NCI-H2227 treated with DMSO at 0.1 percent for 48 hours (cell line): ENCODE results near the gene PBX1.

Source experiments
- DNase-seq: peaks from one replicate; lab custom pipeline; 2025; lab: John Stamatoyannopoulos, UW

The PBX1 gene

GRCh38 chr1:164823486-164824279, 264.7 kb downstream of the PBX1 start:
- DNase-seq = peak; percentile 26

GRCh38 chr1:164824542-164824941, 265.6 kb downstream of the PBX1 start:
- peak; percentile 33 for DNase-seq

GRCh38 chr1:164830628-164831027, 271.6 kb downstream of the PBX1 start:
- DNase-seq = no peak

GRCh38 chr1:164834641-164835040, 275.7 kb downstream of the PBX1 start:
- DNase-seq = no peak

GRCh38 chr1:164836614-164837018, 277.6 kb downstream of the PBX1 start:
- DNase-seq = peak; percentile 99

- DNase-seq = no peak
Measured at GRCh38 chr1:164838786-164839185, 279.8 kb downstream of the PBX1 start.

- DNase-seq = no peak
Measured at GRCh38 chr1:164840936-164841335, 282.0 kb downstream of the PBX1 start.

- DNase-seq = no peak
Measured at GRCh38 chr1:164841702-164842465, 282.9 kb downstream of the PBX1 start.

GRCh38 chr1:164842870-164843269, 283.9 kb downstream of the PBX1 start:
- DNase-seq = no peak

GRCh38 chr1:164843743-164844500, 284.9 kb downstream of the PBX1 start:
- no peak for DNase-seq

- DNase-seq = no peak
Measured at GRCh38 chr1:164846731-164847691, 288.0 kb downstream of the PBX1 start.

- DNase-seq = no peak
Measured at GRCh38 chr1:164853146-164853545, 294.2 kb downstream of the PBX1 start.

- no peak for DNase-seq
Measured at GRCh38 chr1:164855716-164856329, 296.8 kb downstream of the PBX1 start.

GRCh38 chr1:164856381-164856780, 297.4 kb downstream of the PBX1 start:
- DNase-seq = no peak

GRCh38 chr1:164857439-164857838, 298.5 kb downstream of the PBX1 start:
- no peak for DNase-seq

- DNase-seq = no peak
Measured at GRCh38 chr1:164858096-164858632, 299.2 kb downstream of the PBX1 start.

GRCh38 chr1:164861632-164862031, 302.6 kb downstream of the PBX1 start:
- no peak for DNase-seq

- DNase-seq = peak; percentile 48
Measured at GRCh38 chr1:164863056-164863455, 304.1 kb downstream of the PBX1 start.

GRCh38 chr1:164864161-164864560, 305.2 kb downstream of the PBX1 start:
- no peak for DNase-seq

GRCh38 chr1:164865385-164865784, 306.4 kb downstream of the PBX1 start:
- DNase-seq = no peak

GRCh38 chr1:164867590-164867989, 308.6 kb downstream of the PBX1 start:
- DNase-seq = no peak
